ENCODE measurements around the gene WDR41.

- TF ChIP-seq CTCF (IDR thresholded peaks at IDR 0.05) (no peak), REST (IDR thresholded peaks at IDR 0.05; ENCODE audit: insufficient read depth in 1 of 2, low read depth in 2 of 2, low read length in 1 of 2) (no peak), POLR2AphosphoS5 (IDR thresholded peaks at IDR 0.05; ENCODE audit: low read depth, low read length) (no peak), TCF7L2 (IDR thresholded peaks at IDR 0.05; ENCODE audit: low read depth, low read length) (no peak)
These were observed 93.7 kb downstream of the WDR41 start for GRCh38 chr5:77398458-77398857.
